NCI-H526 (cell line): ENCODE results near the gene GBX2.
A peak's percentile ranks its signal among the peaks of the same experiment; 100 is the strongest.

ENCODE experiments used
- DNase-seq, 2 experiments: peaks; one replicate each; lab custom pipeline; 2025; lab: John Stamatoyannopoulos, UW

GBX2 gene

GRCh38 chr2:236180831-236181453 lies 12.8 kb upstream of the GBX2 start:
- DNase-seq = peak; percentile 26 to 67

GRCh38 chr2:236180076-236180816 lies 12.1 kb upstream of the GBX2 start:
- DNase-seq = no peak

GRCh38 chr2:236179236-236180075 lies 11.3 kb upstream of the GBX2 start:
- DNase-seq = peak in 1 of 2 experiments; percentile 36

GRCh38 chr2:236178890-236179235 lies 10.7 kb upstream of the GBX2 start:
- no peak for DNase-seq

- DNase-seq = peak; percentile 56 to 89
Observed at GRCh38 chr2:236177967-236178889, 10.0 kb upstream of the GBX2 start.

- peak; percentile 25 to 82 for DNase-seq
Observed at GRCh38 chr2:236177604-236177966, 9.4 kb upstream of the GBX2 start.

GRCh38 chr2:236176951-236177350 lies 8.8 kb upstream of the GBX2 start:
- DNase-seq = no peak

- DNase-seq = peak in 1 of 2 experiments; percentile 63
Observed at GRCh38 chr2:236176417-236176816, 8.2 kb upstream of the GBX2 start.

GRCh38 chr2:236175548-236176150 lies 7.5 kb upstream of the GBX2 start:
- no peak for DNase-seq

- no peak for DNase-seq
Observed at GRCh38 chr2:236173729-236174607, 5.8 kb upstream of the GBX2 start.

- no peak for DNase-seq
Observed at GRCh38 chr2:236173036-236173728, 5.0 kb upstream of the GBX2 start.

GRCh38 chr2:236172255-236173035 lies 4.3 kb upstream of the GBX2 start:
- DNase-seq = no peak

- peak in 1 of 2 experiments; percentile 64 for DNase-seq
Observed at GRCh38 chr2:236171680-236172254, 3.6 kb upstream of the GBX2 start.

- peak in 1 of 2 experiments; percentile 64 for DNase-seq
Observed at GRCh38 chr2:236171181-236171679, 3.0 kb upstream of the GBX2 start.

- DNase-seq = no peak
Observed at GRCh38 chr2:236170590-236171165, 2.5 kb upstream of the GBX2 start.

- no peak for DNase-seq
Observed at GRCh38 chr2:236169741-236170589, 1.8 kb upstream of the GBX2 start.

- DNase-seq = peak in 1 of 2 experiments; percentile 63
Observed at GRCh38 chr2:236169151-236169721, 1.1 kb upstream of the GBX2 start.
